OCI-LY7 (cell line): Measurements from ENCODE around the gene HPN. TPM values are rescaled to one million over a fixed set of nuclear protein-coding genes. Genes with fewer than 3 reads are reported as not detected.

Source experiments
- BruUV-seq: library from RNA; stranded (reverse); fragments of 400-500 nt; replicated peaks from 2 replicates; lab custom pipeline; 2021; lab: Mats Ljungman, UMichigan
- CTCF ChIA-PET: fragments of 300-600 bp; sonication (Branson Sonifier 250); formaldehyde crosslinking; loops from one replicate; lab custom pipeline; 2022; ENCODE audit warnings: antibody characterized with exemption; ENCODE audit not compliant: unreplicated experiment; lab: Charles Lee
- POLR2A ChIA-PET: fragments of 300-600 bp; sonication (Branson Sonifier 250); formaldehyde crosslinking; loops from one replicate; lab custom pipeline; 2022; ENCODE audit warnings: antibody characterized with exemption; lab: Charles Lee
- DNase-seq: peaks from one replicate; pipeline ENCODE4 v3.0.0-alpha.2; 2015; ENCODE audit warnings: low spot score
- H2AFZ ChIP-seq: fragments of 200-600 bp; sonication (generic), shearing (Covaris generic); 2 replicates; pipeline ENCODE4 v1.6.1; 2014; ENCODE audit warnings: mild to moderate bottlenecking, antibody characterized with exemption, low read length, moderate library complexity
- H3K27ac ChIP-seq: fragments of 200-600 bp; sonication (generic); 2 replicates; pipeline ENCODE4 v1.5.1; 2014; ENCODE audit warnings: mixed run types, low read depth, mild to moderate bottlenecking, moderate library complexity, low read length, inconsistent platforms; ENCODE audit not compliant: poor library complexity, severe bottlenecking
- H3K36me3 ChIP-seq: fragments of 200-600 bp; sonication (generic); 2 replicates; pipeline ENCODE4 v1.6.1; 2014; ENCODE audit warnings: mild to moderate bottlenecking, antibody characterized with exemption, low read length, moderate library complexity, mixed read lengths; ENCODE audit not compliant: insufficient read depth
- H3K4me1 ChIP-seq: fragments of 200-600 bp; sonication (generic); 2 replicates; pipeline ENCODE4 v1.5.1; 2014; ENCODE audit warnings: mild to moderate bottlenecking, low read length; ENCODE audit not compliant: insufficient read depth, poor library complexity, severe bottlenecking
- H3K4me2 ChIP-seq: fragments of 200-600 bp; sonication (generic); 2 replicates; pipeline ENCODE4 v1.6.1; 2014; ENCODE audit warnings: mild to moderate bottlenecking, low read length
- H3K4me3 ChIP-seq: fragments of 200-600 bp; sonication (generic); 2 replicates; pipeline ENCODE4 v1.5.1; 2014; ENCODE audit warnings: mild to moderate bottlenecking, low read depth, low read length; ENCODE audit not compliant: poor library complexity, severe bottlenecking
- H3K79me2 ChIP-seq: fragments of 200-600 bp; sonication (generic); 2 replicates; pipeline ENCODE4 v1.6.1; 2016; ENCODE audit warnings: low read depth, mild to moderate bottlenecking, low read length, moderate library complexity, mixed read lengths; ENCODE audit not compliant: insufficient read depth
- H3K9me2 ChIP-seq: fragments of 200-600 bp; sonication (generic); 2 replicates; pipeline ENCODE4 v1.6.1; 2016; ENCODE audit warnings: mild to moderate bottlenecking, low read length, mixed read lengths; ENCODE audit not compliant: insufficient read depth
- H3K9me3 ChIP-seq: fragments of 200-600 bp; sonication (generic); 2 replicates; pipeline ENCODE4 v1.6.1; 2014; ENCODE audit warnings: mild to moderate bottlenecking, mixed run types, low read length, mixed read lengths
- H4K20me1 ChIP-seq: fragments of 200-600 bp; sonication (generic); 2 replicates; pipeline ENCODE4 v1.6.1; 2014; ENCODE audit warnings: mild to moderate bottlenecking, antibody characterized with exemption, low read length, moderate library complexity, mixed read lengths; ENCODE audit not compliant: insufficient read depth
- CTCF ChIP-seq: fragments of 200-600 bp; sonication (generic); conservative IDR thresholded peaks from 2 replicates; pipeline ENCODE4 v1.5.1; 2014; ENCODE audit warnings: mild to moderate bottlenecking, antibody characterized with exemption, low read length, moderate library complexity, mixed read lengths
- EZH2phosphoT487 ChIP-seq: fragments of 200-600 bp; sonication (generic); IDR thresholded peaks from 2 replicates; pipeline ENCODE4 v1.6.1; 2018; ENCODE audit warnings: low read depth, borderline replicate concordance, mild to moderate bottlenecking, mixed run types, antibody characterized with exemption, low read length, moderate library complexity, mixed read lengths
- intact Hi-C: fragments of 100-400 bp; cut with micrococcal nuclease; formaldehyde crosslinking; loops from one replicate; pipeline ENCODE4 v1.10.0; 2022; ENCODE audit not compliant: unreplicated experiment
- total RNA-seq, 2 experiments: library from RNA; depleted of rRNA in 1 of 2; stranded (reverse); fragments of >200 nt in 1 of 2; shearing (Covaris generic) in 1 of 2; gene quantifications; 2 replicates each; pipeline ENCODE4 v1.2.3, GENCODE V29; 2014 to 2022

HPN gene
- total RNA-seq, 2 experiments from 2014 or later, result 0.17 to 0.19 TPM

- H3K27ac ChIP-seq, result no peak overlapping the region
- no peaks in the 10 kb centered on the region for H3K9me3 ChIP-seq
- intact Hi-C loops, result no loop called here
- no peak overlapping the region for H2AFZ ChIP-seq
- H3K4me2 ChIP-seq, result no peak overlapping the region
- H3K79me2 ChIP-seq, result no peaks in the 10 kb centered on the region
- peaks cover 23% of the 10 kb centered on the region for H3K4me1 ChIP-seq
- H4K20me1 ChIP-seq, result no peaks in the 10 kb centered on the region
- H3K36me3 ChIP-seq, result no peaks in the 10 kb centered on the region
- no peaks in the 10 kb centered on the region for H3K9me2 ChIP-seq
- no peak for TF ChIP-seq CTCF
- DNase-seq, result no peak
- CTCF ChIA-PET, result no interaction called here
- BruUV-seq, result no TSS peak
- POLR2A ChIA-PET, result no interaction called here
- no peak overlapping the region for H3K4me3 ChIP-seq
Measured at GRCh38 chr19:35093941-35094647, 52.6 kb downstream of the HPN start.

GRCh38 chr19:35094656-35095055, 53.1 kb downstream of the HPN start:
- TF ChIP-seq EZH2phosphoT487 (no peak), CTCF (no peak)
- intact Hi-C loops, result no loop called here
- Histone ChIP-seq H3K9me3 (no peaks in the 10 kb centered on the region), H3K36me3 (no peaks in the 10 kb centered on the region), H3K4me1 (peaks cover 17% of the 10 kb centered on the region), H4K20me1 (no peaks in the 10 kb centered on the region), H2AFZ (no peak overlapping the region), H3K4me3 (no peak overlapping the region), H3K79me2 (no peaks in the 10 kb centered on the region), H3K9me2 (no peaks in the 10 kb centered on the region), H3K4me2 (no peak overlapping the region), H3K27ac (no peak overlapping the region)
- no TSS peak for BruUV-seq
- no peak for DNase-seq
- POLR2A ChIA-PET, result no interaction called here
- CTCF ChIA-PET, result no interaction called here

GRCh38 chr19:35095667-35096368, 54.3 kb downstream of the HPN start:
- H3K4me1 ChIP-seq, result peaks cover 5% of the 10 kb centered on the region
- no peaks in the 10 kb centered on the region for H3K36me3 ChIP-seq
- no peak overlapping the region for H2AFZ ChIP-seq
- POLR2A ChIA-PET, result no interaction called here
- CTCF ChIA-PET, result no interaction called here
- H3K4me3 ChIP-seq, result no peak overlapping the region
- DNase-seq, result no peak
- H3K9me2 ChIP-seq, result no peaks in the 10 kb centered on the region
- no peaks in the 10 kb centered on the region for H3K79me2 ChIP-seq
- intact Hi-C loops, result no loop called here
- H4K20me1 ChIP-seq, result no peaks in the 10 kb centered on the region
- TF ChIP-seq EZH2phosphoT487, result no peak
- TF ChIP-seq CTCF, result no peak
- H3K4me2 ChIP-seq, result no peak overlapping the region
- H3K27ac ChIP-seq, result no peak overlapping the region
- BruUV-seq, result no TSS peak
- H3K9me3 ChIP-seq, result no peaks in the 10 kb centered on the region
